ENCODE results near the gene KRTAP2-4. TPM values are rescaled to one million over a fixed set of nuclear protein-coding genes. Genes with fewer than 3 reads are reported as not detected.
"Not testable (repeated sequence)": the region's sequence is repeated elsewhere in the genome, so short reads cannot be mapped to it uniquely, and the experiment has no call there.

The KRTAP2-4 gene, protein sequence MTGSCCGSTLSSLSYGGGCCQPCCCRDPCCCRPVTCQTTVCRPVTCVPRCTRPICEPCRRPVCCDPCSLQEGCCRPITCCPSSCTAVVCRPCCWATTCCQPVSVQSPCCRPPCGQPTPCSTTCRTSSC
- polyA plus RNA-seq (2012; ENCODE audit: insufficient read depth, insufficient read length) = not detected

DNA sequence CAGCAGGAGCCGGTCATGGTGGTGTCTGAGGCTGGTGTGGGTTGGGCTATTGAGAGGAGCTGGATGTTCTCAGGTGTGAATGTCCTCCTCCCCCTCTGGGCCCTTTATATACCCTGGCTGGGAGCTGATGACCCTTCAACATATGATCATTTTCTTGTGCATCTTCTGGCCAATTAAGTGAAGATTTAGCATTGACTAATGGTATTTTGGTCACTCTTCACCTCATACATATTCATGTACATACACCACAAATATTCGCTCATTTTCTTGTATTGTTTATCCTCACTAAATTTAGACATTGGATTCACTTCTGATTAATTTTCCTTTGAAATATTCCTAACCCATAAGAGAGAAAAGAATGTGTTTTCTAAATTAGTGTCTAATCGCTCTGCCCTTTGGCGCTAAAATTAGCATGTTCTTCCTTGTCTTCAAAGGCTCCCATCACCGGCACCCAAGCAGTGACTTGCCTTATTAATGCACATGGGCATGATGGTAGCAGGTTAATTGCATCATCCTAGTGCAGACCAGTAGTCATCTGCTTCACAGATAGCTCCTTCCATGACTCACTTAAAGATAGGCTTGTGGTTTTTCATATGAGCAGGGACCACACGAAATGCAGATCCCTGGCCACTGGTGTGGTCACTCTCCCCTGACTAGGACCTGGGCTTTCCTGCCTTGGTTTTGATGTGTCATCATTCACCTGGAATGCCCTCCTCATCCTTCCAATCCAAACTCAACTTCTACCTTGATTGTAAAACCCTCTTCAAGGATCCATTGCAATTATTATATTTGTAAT, at the start of gene KRTAP2-4:
TSS of gene KRTAP2-4 (minus strand) at position 51 of the 796 bp plus-strand sequence. CDS start at position 17, 34 bp downstream.
- H3K4me3 ChIP-seq (ENCODE audit: low read length) = no peak within 1 kb of the TSS
- DNase-seq (ENCODE audit: low read depth, low spot score) = no peak

DNA sequence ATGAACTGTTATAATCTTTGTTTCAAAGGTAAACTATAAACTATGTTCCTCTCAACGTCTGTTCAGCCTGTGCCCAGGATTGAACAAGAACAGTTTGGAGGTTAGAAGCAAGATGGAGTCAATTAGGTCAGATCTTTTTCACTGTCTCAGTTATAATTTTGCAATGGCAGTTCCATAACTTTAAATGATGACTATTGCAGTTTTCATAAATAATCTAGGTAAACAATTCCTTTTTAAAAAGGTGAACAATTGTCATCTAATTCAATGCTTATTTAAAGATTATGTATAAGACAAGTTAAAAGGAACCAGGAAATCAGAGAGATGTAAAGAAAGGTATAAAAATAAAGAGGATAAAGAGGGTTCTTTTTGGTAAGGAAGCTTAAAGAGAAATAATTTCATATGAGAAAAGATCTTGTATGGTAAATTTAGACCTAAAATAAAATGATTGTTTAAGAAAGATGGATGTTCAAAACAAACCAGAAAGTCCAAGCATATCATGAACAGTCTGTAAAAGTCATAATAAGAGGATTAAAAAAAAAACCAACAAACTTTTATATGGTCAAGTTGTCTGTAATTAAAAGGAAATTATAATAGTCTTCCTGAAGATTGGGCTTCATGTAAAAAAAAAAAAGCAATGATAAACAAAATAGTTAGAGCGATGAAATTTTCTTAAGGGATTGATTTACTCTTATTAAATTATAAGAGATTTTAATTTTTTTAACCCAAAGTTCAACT, 45.6 kb upstream of the KRTAP2-4 start:
- DNase-seq (ENCODE audit: low read depth, low spot score) = no peak
- H3K4me3 ChIP-seq (ENCODE audit: low read length) = no peak overlapping the region

DNA sequence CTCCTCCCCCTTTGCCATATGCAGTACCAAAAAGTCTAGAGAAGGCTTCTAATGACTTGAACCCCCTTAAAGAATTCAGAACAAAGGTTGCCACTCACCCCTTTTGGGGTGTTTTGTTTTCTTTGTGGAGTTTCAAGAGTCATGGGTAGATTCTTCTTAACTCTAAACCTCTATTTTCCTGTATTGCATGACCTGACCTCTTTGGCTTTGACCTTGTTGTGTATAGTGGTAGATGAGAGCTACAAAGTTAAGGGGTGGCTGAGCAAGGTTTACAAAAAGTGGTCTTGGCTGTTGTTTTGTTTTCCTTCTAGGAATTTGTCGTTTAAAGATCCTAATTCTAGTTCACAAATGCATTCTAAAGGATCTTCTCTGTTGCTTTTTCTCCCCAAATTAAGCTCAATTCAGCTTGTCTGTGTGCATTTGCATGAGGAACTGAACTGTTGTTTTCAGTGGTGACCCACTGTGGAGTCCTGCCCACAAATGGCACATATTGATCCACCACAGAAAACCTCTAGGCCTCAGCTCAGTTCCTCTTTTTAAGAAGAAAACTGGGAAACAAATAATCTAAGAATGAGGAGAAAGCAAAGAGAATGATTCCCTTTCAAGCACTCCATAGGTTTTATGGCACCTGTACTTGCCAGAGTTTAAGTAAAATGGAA, 43.2 kb upstream of the KRTAP2-4 start:
- not testable (repeated sequence) for DNase-seq (ENCODE audit: low read depth, low spot score); H3K4me3 ChIP-seq (ENCODE audit: low read length)

DNA sequence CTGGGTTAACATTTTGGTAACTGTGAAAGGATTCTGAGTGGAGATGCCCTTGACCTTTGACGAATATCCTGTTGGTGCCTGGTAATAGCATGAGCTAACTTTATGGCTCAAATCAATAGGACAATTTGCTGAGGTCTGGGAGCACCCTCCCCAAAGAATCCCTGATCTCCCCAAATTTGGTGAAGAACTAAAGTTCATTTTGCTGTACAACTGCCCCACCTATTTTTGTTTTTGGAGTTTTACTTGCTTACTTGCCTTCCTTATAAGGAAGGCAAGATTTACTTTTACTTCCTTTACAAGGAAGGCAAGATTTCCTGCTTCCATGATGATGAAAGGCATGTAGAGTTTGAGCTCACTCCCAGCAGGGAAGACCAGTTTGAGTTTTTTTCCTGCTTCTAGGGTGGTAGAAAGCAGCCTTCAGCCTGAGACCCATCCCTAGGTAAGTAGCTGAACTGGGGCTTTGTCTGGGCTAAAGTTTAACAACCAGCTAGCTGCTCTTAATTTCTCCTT, 42.3 kb upstream of the KRTAP2-4 start:
- H3K4me3 ChIP-seq (ENCODE audit: low read length) = no peak overlapping the region
- DNase-seq (ENCODE audit: low read depth, low spot score) = no peak

DNA sequence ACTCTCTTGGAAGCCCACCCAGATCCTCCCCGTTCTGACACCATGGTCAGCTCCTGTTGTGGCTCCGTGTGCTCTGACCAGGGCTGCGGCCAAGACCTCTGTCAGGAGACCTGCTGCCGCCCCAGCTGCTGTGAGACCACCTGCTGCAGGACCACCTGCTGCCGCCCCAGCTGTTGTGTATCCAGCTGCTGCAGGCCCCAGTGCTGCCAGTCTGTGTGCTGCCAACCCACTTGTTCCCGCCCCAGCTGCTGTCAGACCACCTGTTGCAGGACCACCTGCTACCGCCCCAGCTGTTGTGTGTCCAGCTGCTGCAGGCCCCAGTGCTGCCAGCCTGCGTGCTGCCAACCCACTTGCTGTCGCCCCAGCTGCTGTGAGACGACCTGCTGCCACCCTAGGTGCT, 39.7 kb upstream of the KRTAP2-4 start, which contains the start of gene KRTAP4-9:
TSS of gene KRTAP4-9 (plus strand) at position 43 of the 400 bp plus-strand sequence. CDS start at position 43, 0 bp downstream.
- DNase-seq (ENCODE audit: low read depth, low spot score) = not testable (repeated sequence)

DNA sequence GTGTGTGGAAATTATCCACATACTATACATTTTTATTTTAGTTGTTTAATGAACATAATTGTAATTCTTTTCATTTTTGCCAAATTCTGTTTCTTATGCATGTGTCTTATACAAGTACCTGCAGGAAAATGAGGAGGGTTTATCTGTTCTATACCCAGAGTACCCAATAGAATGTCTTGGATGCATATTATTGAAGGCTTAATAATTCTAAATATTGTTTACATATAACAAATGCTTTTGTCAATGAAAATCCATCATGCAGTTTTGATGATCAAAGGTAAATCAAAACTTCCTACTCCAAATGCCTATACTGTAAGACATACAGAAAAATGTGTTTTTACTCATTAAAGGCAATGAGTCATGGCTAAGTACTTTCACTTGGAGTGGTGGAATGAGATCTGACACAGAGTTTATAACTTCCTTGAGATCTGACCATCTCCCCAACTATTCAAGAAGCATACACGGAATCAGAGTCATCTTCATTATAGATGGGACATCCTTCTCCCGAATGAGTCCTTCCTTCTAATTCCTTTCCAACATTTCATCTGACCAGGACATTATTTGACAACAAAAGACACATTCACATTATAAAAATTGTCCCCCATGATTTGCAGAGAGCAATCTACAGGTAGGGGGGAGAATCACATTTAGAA, 38.8 kb upstream of the KRTAP2-4 start:
- DNase-seq (ENCODE audit: low read depth, low spot score); H3K4me3 ChIP-seq (ENCODE audit: low read length): not testable (repeated sequence)

More for the DNA sequence above, 39.7 kb upstream of the KRTAP2-4 start, which contains the start of gene KRTAP4-9:
- H3K4me3 ChIP-seq (ENCODE audit: low read length) = not testable (repeated sequence)

DNA sequence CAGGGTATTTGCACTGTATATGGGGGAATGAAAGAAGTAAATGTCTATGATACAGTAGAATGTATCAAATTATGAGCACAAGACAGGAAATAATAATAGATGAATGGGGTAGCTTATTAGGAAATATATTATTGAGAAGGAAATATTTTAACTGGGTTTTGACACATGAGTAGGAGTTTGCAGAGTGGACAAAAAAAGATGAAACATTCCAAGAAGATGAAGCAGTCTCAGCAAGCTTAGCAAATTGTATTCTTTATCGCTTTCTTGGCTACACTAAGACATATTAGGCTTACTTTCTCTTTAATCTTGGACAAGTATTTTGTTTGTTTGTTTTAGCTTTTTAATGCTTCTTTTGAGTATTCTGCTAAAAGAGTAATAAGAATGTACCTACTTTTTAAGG, 38.2 kb upstream of the KRTAP2-4 start:
- DNase-seq (ENCODE audit: low read depth, low spot score) = no peak
- H3K4me3 ChIP-seq (ENCODE audit: low read length) = no peak overlapping the region

DNA sequence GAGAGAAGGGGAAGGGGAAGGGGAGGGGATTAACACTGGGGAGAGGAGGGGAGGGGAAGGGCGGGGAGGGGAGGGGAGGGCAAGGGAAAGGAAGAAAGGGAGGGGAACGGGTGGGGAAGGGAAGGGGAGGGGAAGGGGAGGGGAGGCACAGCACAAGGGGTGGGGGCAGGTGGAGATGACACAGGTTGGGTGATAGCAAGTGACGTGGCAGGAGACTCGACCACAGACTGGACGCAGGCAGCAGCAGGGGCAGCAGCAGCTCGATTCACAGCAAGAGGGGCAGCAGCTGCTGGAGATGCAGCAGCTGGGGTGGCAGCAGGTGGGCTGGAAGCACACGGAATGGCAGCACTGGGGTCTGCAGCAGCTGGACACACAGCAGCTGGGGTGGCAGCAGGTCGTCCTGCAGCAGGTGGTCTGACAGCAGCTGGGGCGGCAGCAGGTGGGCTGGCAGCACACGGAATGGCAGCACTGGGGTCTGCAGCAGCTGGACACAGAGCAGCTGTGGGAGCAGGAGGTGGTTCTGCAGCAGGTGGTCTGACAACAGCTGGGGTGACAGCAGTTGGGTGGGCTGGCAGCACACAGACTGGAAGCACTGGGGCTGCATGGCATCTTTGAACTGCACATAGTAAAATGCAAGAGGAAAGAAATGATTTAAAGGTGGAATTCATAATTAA, 36.0 kb upstream of the KRTAP2-4 start, which contains the start of gene KRTAP4-16:
TSS of gene KRTAP4-16 (minus strand) at position 624 of the 674 bp plus-strand sequence. CDS start at position 624, 0 bp downstream.
- DNase-seq (ENCODE audit: low read depth, low spot score) = no peak

DNA sequence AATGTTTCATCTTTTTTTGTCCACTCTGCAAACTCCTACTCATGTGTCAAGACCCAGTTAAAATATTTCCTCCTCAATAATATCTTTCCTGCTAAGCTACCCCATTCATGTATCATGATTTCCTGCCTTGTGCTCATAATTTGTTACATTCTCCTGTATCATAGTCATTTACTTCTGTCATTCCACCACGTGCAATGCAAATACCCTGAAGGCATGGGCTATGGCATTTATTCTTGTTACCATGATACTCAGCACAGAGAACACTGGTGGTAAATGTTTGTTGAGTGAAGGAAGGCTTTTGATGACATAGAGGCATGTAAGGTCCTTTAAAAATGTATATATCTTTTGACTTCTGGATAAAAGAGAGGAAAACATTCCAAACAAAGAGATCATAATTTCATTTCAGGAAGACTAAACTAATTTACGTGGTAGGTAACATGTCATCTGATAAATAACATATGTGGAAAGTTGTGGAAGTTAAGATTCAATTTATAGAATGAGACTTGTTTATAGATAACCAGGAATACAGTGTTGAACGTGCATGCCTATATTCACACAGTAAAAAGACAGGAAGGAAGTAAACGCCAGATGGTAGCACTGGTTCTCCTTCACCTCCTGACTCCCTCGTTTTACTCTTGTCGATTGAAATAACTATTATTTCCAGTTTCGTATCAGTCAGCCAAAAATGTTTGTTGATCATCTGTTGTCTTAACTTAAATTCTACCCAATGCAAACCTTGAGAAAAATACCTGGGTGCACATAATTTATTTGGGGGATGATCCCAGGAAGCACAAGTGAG, 34.2 kb upstream of the KRTAP2-4 start:
- not testable (repeated sequence) for DNase-seq (ENCODE audit: low read depth, low spot score); H3K4me3 ChIP-seq (ENCODE audit: low read length)

More for the DNA sequence above, 36.0 kb upstream of the KRTAP2-4 start, which contains the start of gene KRTAP4-16:
- no peak within 1 kb of the TSS for H3K4me3 ChIP-seq (ENCODE audit: low read length)

DNA sequence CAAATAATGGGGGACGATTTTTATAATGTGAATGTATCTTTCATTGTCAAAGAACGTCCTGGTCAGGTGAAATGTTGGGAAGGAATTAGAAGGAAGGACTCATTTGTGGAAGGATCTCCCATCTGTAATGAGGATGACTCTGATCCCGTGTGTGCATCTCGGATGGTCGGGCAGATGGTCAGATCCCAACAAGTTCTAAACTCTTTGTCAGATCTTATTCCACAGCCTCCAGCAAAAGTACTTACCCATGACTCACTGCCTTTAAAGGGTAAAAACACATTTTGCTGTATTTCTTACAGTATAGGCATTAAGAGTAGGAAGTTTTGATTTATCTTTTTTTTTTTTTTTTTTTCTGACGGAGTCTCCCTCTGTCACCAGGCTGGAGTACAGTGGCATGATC, 32.8 kb upstream of the KRTAP2-4 start:
- no peak for DNase-seq (ENCODE audit: low read depth, low spot score)
- no peak overlapping the region for H3K4me3 ChIP-seq (ENCODE audit: low read length)

DNA sequence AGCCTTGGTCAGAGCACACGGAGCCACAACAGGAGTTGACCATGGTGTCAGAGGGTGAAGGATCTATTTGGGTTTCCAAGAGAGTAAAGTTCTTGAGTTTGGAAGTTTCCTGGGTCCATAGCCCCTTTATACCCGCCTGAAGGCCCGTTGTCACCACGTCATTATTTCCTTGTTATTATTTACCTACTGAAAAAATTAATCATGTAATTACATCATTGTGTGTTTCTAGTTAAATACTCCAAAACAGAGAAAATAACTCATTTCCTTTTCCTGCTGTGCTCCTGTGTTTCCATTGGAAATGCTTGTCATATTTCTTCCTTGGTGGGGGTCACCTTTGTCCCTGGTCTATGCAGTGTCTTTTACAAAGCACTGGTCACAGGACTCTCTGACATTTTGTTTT, 32.4 kb upstream of the KRTAP2-4 start, which contains the start of gene KRTAP4-8:
TSS of gene KRTAP4-8 (minus strand) at position 101 of the 400 bp plus-strand sequence. CDS start at position 43, 58 bp downstream.
- no peak for DNase-seq (ENCODE audit: low read depth, low spot score)

DNA sequence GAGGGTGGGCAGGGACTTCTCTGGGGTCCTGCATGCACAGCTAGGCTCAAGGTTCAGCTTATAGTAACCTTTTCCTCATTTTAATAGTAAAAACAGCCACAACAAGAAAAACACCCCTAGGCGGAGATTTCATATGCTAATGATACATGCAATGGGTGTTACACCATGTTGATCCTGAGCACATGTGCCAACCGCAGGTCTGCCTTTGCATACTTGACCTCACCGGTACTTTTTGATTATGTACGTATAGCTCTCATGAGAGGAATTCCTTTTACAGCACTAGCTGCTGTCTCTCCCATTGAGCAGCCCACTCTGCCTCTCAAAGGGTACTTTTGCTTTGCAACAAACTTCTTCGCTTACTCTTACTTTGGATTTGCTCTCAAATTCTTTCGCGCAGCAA, 30.4 kb upstream of the KRTAP2-4 start:
- DNase-seq (ENCODE audit: low read depth, low spot score) = no peak

More for the DNA sequence above, 32.4 kb upstream of the KRTAP2-4 start, which contains the start of gene KRTAP4-8:
- H3K4me3 ChIP-seq (ENCODE audit: low read length) = no peak within 1 kb of the TSS

DNA sequence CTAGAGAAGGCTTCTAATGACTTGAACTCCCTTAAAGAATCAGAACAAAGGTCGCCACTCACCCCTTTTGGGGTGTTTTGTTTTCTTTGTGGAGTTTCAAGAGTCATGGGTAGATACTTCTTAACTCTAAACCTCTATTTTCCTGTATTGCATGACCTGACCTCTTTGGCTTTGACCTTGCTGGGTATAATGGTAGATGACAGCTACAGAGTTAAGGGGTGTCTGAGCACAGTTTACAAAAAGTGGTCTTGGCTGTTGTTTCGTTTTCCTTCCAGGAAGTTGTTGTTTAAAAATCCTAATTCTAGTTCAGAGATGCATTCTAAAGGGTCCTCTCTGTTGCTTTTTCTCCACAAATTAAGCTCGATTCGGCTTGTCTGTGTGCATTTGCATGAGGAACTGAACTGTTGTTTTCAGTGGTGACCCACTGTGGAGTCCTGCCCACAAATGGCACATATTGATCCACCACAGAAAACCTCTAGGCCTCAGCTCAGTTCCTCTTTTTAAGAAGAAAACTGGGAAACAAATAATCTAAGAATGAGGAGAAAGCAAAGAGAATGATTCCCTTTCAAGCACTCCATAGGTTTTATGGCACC, 23.2 kb upstream of the KRTAP2-4 start:
- H3K4me3 ChIP-seq (ENCODE audit: low read length); DNase-seq (ENCODE audit: low read depth, low spot score): not testable (repeated sequence)

More for the DNA sequence above, 30.4 kb upstream of the KRTAP2-4 start:
- H3K4me3 ChIP-seq (ENCODE audit: low read length) = no peak overlapping the region

DNA sequence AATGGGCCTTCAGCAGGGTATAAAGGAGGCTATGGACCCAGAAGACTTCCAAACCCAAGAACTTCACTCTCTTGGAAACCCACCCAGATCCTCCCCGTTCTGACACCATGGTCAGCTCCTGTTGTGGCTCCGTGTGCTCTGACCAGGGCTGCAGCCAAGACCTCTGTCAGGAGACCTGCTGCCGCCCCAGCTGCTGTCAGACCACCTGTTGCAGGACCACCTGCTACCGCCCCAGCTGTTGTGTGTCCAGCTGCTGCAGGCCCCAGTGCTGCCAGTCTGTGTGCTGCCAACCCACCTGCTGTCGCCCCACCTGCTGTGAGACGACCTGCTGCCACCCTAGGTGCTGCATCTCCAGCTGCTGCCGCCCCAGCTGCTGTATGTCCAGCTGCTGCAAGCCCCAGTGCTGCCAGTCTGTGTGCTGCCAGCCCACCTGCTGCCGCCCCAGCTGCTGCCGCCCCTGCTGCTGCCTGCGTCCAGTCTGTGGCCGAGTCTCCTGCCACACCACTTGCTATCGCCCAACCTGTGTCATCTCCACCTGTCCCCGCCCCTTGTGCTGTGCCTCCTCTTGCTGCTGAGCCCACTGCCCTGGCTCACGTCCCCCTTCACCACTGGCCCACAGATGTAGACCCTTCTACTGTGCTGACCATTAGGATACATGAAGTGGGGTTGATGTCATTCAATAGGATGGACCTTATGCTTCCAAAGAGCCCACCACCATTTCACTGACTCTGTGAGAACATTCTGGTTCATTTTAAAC, 18.6 kb upstream of the KRTAP2-4 start, which contains the start of gene KRTAP4-7:
TSS of gene KRTAP4-7 (plus strand) at position 51 of the 757 bp plus-strand sequence. CDS start at position 108, 57 bp downstream.
- not testable (repeated sequence) for DNase-seq (ENCODE audit: low read depth, low spot score); H3K4me3 ChIP-seq (ENCODE audit: low read length)

DNA sequence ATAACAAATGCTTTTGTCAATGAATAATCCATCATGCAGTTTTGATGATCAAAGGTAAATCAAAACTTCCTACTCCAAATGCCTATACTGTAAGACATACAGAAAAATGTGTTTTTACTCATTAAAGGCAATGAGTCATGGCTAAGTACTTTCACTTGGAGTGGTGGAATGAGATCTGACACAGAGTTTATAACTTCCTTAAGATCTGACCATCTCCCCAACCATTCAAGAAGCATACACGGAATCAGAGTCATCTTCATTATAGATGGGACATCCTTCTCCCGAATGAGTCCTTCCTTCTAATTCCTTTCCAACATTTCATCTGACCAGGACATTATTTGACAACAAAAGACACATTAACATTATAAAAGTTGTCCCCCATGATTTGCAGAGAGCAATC, 17.7 kb upstream of the KRTAP2-4 start:
- DNase-seq (ENCODE audit: low read depth, low spot score); H3K4me3 ChIP-seq (ENCODE audit: low read length): not testable (repeated sequence)

DNA sequence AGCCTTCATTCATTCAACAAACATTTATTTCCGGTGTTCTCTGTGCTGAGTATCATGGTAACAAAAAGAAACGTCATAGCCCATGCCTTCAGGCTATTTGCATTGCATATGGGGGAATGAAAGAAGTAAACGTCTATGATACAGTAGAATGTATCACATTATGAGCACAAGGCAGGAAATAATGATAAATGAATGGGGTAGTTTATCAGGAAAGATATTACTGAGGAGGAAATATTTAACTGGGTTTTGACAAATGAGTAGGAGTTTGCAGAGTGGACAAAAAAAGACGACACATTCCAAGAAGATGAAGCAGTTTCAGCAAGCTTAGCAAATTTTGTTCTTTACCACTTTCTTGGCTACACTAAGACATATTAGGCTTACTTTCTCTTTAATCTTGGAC, 16.9 kb upstream of the KRTAP2-4 start:
- no peak for DNase-seq (ENCODE audit: low read depth, low spot score)
- H3K4me3 ChIP-seq (ENCODE audit: low read length) = no peak overlapping the region

All from Jurkat, Clone E6-1 (cell line).